C4-2B (cell line): Measurements from ENCODE around the gene EFNB1.

Experiments used
- H3K27ac ChIP-seq: fragments of 450-650 bp; 2 replicates; pipeline ENCODE4 v1.5.1; 2017
- ZFX ChIP-seq: fragments of 450-650 bp; IDR thresholded peaks from 2 replicates; pipeline ENCODE4 v1.6.1; 2017
- TF ChIP-seq, protein P1 (sequence below): fragments of 450-650 bp; conservative IDR thresholded peaks from 2 replicates; pipeline ENCODE4 v1.5.1; 2017; ENCODE audit warnings: mild to moderate bottlenecking

Gene EFNB1

DNA sequence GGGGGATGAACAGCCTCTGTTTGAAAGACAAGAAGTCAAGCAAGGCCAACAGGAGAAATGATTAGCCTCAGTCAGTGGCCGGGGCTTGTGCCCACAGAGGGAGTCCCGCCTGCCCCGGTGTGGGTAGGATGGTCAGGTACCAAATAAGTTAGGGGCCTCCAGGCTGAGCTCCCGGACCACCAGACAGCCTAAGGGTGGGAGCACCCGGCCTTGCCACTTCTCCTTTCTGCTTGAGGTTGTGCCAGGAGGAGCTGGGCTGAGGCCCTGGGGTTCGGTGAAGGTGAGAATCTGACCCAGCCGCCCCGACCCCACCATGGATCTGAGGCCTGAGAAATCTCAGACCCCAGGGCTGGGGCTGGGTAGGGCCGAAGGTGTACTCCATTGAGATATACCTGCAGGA lies 48.8 kb downstream of the EFNB1 start:
- TF ChIP-seq, protein P1, sequence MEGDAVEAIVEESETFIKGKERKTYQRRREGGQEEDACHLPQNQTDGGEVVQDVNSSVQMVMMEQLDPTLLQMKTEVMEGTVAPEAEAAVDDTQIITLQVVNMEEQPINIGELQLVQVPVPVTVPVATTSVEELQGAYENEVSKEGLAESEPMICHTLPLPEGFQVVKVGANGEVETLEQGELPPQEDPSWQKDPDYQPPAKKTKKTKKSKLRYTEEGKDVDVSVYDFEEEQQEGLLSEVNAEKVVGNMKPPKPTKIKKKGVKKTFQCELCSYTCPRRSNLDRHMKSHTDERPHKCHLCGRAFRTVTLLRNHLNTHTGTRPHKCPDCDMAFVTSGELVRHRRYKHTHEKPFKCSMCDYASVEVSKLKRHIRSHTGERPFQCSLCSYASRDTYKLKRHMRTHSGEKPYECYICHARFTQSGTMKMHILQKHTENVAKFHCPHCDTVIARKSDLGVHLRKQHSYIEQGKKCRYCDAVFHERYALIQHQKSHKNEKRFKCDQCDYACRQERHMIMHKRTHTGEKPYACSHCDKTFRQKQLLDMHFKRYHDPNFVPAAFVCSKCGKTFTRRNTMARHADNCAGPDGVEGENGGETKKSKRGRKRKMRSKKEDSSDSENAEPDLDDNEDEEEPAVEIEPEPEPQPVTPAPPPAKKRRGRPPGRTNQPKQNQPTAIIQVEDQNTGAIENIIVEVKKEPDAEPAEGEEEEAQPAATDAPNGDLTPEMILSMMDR: no peak
- no peak overlapping the region for H3K27ac ChIP-seq

DNA sequence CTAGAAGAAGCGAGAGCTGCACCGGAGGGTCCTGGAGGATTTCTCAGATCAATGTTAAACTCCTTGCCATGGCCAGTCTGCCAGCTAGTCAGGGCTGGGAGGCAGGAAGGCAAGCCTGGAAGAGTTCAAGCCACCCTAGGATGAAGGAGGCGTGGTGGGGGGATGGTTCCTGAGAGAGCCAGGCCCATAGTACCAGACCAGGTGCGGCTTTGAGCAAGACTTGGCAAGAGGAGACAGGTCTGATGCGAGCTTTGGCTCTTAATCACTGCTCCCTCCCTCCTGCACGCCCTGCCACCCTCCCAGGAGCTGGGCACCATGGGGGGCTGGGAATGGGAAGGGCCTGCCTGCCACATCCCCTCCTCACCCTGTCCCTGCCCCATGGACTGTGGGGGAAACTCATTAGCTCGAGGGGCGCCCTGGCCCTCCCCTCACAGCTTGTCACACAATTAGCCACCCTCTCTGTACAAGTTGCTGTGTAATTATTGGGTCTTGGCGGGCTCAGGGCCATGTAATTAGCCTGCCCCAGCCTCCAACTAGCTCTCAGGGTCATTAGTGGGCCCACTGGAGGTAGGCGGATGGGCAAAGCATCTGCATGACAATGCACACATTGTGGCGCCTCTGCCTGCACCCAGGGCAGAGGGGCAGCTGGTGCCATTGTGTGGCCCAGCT lies 50.3 kb downstream of the EFNB1 start:
- H3K27ac ChIP-seq: no peak overlapping the region
- TF ChIP-seq ZFX: no peak
- TF ChIP-seq, protein P1: no peak

DNA sequence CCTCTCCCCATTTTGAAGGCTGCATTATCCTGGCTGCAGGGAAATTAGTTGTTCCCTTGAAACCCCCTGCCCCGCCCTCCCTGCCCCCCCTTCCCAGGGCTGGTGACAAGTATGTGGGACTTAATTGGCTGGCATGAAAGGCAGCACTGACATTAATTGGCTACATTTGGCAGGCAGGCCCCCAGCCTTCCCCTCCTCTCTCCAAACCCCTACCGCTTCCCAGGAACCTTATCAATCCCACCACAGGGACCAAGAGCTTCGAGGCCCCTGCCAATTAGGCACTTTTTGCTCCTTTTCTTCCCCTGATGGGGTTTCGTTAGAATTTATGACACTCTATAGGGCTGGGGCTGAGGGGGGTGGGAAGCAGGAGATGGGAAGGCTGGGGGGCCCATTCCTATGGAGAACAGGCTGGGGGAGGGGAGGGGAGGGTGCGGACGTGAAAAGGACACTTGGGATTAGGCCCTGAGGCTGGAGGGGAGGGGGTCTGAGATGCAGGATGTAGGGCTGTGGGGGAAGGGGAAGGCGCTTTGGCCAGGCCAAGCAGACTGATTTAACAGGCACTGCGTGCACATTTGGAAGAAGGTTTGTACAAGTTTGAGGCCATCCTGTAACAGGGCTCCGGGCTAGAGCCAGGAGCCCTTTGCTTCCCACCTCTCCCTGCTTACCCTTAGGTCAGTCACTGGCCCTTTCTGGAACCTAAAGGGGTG lies 52.2 kb downstream of the EFNB1 start:
- no peak overlapping the region for H3K27ac ChIP-seq
- no peak for TF ChIP-seq ZFX
- TF ChIP-seq, protein P1: no peak

DNA sequence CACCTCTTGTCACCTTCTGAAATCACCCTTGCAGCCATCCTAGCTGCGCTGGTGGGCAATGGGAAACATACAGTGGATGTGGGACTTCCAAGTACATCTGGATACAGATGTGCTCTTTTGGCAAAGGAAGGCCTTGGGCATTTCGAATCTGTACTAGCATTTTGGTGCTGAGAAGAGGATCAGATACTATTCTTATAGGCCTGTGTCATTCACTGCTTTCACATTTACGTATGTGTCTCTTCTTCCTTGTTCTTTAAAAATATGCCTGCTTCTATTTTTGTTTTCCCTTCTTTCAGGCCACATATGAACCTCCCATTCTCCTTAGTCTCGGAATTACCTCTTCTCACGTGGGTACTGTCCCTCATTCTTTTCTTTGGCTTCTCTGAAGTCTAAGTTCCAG lies 53.1 kb downstream of the EFNB1 start:
- no peak for TF ChIP-seq ZFX
- TF ChIP-seq, protein P1: no peak
- no peak overlapping the region for H3K27ac ChIP-seq

DNA sequence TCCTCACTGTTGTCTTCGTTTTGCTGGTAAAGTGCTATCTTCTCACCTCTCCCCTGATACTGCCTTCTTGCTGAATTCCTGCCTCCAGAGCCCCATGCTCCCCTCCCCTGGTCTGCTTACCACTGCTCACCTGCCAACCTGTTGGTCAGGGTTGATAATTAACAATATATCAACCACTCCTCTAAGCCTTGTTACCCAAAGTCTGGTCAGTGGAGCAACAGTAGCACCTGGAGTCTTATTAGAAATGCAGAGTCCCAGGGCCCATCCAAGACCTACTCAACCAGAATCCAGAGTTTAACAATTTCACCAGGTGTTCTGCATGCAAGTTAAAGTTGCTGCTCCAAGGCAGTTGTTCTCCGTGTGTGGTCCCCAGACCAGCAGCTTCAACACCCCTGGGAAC lies 55.0 kb downstream of the EFNB1 start:
- no peak overlapping the region for H3K27ac ChIP-seq
- TF ChIP-seq, protein P1: no peak
- no peak for TF ChIP-seq ZFX

DNA sequence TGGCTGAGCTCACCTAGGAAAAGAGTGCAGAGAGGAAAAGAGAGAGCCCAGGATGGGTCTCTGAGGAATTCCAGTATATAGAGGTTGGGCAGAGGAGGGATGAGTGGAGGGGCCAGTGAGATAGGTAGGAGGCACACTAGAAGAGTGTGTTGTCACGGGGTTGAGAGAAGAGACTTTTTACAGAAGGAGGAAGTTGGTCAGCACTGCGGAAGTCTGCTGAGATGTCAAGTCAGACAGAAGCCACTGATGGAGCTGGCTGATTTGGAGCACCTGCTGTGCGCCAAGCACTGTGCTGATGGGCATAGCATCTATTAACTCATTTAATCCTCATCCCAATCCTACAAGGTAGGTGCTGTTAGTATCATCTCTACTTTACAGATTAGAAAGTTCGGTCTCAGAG lies 60.4 kb downstream of the EFNB1 start:
- no peak overlapping the region for H3K27ac ChIP-seq
- TF ChIP-seq ZFX: no peak
- TF ChIP-seq, protein P1: no peak
